HT-29 (cell line): ENCODE results near the gene RPS6KA4. TPM values are rescaled to one million over a fixed set of nuclear protein-coding genes. Genes with fewer than 3 reads are reported as not detected.
"Not testable (repeated sequence)": the region's sequence is repeated elsewhere in the genome, so short reads cannot be mapped to it uniquely, and the experiment has no call there.

Experiments
- DNase-seq: peaks from one replicate; pipeline ENCODE4 v3.0.0-alpha.2; 2015; ENCODE audit warnings: low spot score
- total RNA-seq: library from RNA; depleted of rRNA; stranded (reverse); fragments of >200 nt; shearing (Covaris generic); gene quantifications from 2 replicates; pipeline ENCODE4 v1.2.3, GENCODE V29; 2014; rRNA removed

RPS6KA4 gene
- 149 and 158 TPM in 2 replicates for total RNA-seq

DNA sequence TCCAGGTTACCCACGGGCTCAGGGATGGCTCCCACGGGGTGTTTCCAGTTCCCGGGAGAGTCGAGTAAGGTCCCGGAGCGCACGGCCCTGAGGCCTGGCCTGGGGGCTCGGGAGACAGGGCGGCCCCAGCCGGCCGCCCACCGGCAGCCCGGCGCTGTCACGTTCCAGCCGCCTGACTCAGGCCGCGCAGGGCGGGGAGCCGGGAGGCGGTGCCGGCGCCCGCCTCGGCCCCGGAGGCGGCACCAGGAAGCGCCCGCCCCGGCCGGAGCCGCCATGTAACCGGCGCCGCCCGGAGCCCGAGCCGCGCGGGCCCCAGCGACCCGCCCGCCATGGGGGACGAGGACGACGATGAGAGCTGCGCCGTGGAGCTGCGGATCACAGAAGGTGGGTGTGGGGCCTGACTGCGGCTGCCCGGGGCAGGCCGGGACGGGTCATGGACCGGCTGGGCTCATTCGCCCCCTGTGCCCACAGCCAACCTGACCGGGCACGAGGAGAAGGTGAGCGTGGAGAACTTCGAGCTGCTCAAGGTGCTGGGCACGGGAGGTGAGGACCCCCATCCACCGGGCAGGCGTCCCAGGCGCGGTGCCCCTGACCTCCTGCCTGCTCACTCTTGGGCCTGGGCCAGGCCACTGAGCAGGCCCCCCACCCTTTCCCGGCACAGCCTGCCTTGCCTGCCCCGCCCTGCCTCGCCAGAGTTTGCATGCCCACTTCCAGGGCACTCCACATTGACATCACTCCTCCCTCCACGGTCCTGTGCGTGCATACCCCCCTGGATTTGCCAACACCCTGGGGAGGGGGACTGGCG, at the start of gene RPS6KA4:
RPS6KA4 (plus strand) TSS at position 256 of the 805 bp plus-strand sequence; CDS start at position 330, 74 bp downstream.
- peak; percentile 84 for DNase-seq

DNA sequence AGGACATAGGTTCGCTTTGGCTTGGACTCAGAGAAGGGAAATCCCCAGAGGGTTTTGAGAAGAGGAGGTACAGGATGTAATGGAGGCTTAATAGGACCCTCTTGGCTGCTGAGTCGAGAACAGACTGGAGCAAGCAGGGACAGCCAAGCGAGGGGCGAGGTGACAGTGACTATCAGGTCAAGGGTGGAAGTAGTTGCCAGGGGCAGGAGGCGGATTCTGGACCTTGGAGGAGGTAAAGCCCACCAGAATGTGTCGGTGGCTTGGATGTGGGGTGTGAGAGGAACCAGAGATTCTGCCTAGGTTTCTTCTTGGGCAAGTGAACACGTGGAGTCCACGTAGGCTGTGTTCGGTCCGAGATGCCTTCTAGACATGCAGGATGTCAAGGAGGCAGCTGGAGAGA, 46.0 kb upstream of the RPS6KA4 start:
- no peak for DNase-seq

DNA sequence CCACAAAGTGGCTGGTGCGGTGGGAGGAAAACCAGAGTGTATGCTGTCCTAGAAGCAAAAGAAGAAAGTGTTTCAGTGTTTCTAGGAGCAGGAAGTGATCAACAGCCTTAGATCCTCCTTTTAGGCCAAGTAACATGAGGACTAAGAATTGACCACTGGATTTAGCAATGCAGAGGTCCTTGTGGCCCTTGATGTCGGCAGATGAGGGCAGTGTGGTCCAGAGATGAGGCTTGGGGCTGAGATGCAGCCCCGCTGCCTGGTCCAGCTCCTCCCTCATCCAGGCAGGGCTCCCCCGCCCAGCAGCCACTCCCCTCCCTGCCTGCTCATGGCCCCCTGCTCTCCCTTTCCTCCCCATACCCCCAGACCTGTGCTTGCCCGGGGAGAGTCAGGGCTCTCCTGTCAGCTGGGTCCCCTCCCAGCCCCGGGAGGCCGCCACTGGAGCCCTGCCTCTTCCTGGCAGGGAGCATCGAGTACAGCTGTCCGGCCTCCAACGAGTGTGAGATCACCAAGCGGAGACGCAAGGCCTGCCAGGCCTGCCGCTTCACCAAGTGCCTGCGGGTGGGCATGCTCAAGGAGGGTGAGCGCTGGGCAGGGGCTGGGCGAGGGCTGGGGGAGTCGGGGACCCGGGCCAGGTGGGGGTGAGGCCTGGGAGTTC, 45.3 kb upstream of the RPS6KA4 start:
- DNase-seq: no peak

DNA sequence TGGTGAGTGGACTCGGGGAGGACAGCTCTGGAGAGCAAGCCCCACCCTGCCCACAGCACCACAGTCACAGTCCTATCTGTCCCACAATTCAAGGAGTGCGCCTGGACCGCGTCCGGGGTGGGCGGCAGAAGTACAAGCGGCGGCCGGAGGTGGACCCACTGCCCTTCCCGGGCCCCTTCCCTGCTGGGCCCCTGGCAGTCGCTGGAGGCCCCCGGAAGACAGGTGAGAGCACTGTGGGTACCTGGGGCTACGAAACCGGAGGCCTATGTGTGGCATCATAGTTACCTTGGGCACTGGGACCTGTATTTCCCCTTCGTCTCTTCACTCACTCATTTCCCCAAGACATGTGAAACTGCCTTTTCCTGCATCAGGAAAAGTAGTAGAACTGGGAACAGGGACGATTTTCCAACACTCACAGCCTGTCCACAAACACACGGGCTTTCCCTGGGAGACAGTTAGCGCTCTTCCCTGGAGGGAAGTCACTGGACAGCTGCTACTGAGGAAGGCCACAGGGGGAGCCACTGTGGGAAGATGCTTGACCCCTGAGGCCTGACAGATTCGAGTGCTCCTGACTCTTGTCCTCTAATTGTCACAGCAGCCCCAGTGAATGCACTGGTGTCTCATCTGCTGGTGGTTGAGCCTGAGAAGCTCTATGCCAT, 44.7 kb upstream of the RPS6KA4 start:
- no peak for DNase-seq

DNA sequence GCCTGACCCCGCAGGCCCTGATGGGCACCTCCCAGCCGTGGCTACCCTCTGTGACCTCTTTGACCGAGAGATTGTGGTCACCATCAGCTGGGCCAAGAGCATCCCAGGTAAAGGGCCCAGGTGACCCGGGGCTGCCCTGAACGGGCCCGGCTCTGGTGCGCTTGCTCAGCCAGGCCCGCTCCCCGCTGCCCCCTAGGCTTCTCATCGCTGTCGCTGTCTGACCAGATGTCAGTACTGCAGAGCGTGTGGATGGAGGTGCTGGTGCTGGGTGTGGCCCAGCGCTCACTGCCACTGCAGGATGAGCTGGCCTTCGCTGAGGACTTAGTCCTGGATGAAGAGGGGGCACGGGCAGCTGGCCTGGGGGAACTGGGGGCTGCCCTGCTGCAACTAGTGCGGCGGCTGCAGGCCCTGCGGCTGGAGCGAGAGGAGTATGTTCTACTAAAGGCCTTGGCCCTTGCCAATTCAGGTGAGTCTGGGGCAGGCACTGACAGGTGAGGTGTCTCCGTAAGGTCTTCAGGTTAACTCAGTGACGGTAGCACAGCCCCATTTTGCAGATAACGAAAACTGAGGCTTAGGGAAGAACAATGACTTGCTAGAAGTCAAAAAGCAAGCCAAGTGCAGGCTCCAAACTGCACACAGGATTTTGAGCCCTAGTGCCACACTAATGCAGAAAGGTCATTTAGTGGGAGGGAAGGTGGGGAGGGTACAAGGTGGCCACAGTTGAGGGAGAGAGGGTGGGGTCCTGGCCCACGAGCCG, 44.0 kb upstream of the RPS6KA4 start:
- DNase-seq: no peak

DNA sequence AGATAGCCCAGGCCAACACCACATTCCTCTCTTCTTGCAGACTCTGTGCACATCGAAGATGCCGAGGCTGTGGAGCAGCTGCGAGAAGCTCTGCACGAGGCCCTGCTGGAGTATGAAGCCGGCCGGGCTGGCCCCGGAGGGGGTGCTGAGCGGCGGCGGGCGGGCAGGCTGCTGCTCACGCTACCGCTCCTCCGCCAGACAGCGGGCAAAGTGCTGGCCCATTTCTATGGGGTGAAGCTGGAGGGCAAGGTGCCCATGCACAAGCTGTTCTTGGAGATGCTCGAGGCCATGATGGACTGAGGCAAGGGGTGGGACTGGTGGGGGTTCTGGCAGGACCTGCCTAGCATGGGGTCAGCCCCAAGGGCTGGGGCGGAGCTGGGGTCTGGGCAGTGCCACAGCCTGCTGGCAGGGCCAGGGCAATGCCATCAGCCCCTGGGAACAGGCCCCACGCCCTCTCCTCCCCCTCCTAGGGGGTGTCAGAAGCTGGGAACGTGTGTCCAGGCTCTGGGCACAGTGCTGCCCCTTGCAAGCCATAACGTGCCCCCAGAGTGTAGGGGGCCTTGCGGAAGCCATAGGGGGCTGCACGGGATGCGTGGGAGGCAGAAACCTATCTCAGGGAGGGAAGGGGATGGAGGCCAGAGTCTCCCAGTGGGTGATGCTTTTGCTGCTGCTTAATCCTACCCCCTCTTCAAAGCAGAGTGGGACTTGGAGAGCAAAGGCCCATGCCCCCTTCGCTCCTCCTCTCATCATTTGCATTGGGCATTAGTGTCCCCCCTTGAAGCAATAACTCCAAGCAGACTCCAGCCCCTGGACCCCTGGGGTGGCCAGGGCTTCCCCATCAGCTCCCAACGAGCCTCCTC, 43.1 kb upstream of the RPS6KA4 start:
- DNase-seq: not testable (repeated sequence)

DNA sequence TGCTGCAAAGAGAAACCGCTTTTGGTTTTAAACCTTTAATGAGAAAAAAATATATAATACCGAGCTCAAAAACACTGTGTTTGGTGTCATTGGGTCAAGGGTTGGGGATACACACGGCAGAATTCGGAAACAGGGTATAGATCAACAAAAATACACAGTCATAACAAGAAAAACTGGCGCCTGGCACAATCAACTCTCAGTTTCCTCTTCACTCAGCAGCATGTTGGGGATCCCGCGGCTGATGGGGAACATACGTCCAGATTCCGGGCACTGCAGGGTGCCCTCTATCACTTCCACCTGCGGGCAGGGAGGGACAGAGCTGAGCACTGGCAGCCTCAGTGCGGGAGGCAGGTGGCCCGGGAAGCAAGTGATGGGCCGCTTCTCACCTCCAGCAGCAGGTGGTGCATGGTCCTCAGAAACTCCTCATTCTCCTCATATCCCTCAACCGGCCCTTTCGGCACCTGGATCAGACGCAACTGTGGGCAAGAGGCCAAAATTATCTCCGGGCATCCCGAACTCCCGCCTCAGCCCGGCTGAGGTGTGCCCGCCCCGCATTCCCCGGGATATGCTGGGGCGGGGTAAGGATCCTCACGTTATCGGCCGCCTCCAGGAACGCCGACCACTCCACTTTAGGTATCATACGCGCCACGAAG, 42.2 kb upstream of the RPS6KA4 start:
- DNase-seq: peak; percentile 91

DNA sequence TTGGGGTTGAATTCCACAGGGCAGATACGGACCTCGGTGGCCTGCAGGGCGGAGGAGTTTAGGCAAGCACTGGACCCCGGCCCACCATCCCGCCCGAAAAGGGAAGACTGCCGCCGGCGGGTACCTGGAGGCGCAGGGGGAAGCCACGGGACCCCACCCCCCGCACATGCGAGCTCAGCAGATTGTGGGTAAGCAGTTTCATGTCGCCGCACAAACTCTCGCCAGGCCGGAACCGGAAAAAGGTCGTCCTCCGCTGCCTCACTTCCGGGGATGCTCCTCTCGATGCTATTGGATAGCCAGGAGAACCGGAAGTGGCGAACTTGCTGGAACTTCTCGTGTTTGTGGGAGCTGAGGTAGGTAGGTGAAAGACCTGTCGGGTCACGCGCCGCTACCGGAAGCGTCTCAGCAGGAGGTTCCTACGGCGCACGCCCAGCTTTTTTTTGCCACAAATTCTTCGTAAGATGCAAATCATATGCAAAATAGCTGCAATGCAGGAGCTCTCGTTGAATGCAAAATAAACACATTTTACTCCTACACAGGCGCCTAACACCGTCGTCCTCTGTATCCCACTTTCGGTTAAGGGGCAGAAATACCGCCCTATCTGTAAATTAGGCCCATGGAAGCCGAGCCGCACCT, 41.5 kb upstream of the RPS6KA4 start, which contains the start of gene TRMT112:
TRMT112 (minus strand) TSS at position 235 of the 636 bp plus-strand sequence; CDS start at position 202, 33 bp downstream.
- DNase-seq: peak; percentile 100

DNA sequence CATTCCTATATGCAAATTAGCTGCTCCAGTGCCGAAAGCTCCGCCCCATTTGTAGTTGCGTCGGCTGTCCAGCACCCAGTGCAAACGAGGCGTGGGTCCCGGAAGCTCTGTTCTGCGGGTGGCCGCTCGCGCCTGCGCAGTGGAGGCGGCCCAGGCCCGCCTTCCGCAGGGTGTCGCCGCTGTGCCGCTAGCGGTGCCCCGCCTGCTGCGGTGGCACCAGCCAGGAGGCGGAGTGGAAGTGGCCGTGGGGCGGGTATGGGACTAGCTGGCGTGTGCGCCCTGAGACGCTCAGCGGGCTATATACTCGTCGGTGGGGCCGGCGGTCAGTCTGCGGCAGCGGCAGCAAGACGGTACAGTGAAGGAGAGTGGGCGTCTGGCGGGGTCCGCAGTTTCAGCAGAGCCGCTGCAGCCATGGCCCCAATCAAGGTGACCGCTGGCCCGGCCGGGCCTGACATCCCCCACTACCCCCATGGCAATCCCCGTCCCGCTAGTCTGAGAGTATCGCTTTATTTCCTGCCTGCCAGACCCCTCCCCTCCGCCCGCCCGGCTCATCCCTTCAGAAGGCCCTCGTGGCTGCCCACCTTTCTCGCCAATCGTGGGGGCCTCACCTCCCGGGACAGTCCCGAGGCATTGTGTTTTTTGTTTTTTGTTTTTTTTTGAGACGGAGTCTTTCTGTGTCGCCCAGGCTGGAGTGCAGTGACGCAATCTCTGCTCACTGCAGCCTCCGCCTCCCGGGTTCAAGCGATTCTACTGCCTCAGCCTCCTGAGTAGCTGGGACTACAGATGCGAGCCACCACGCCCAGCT, 40.8 kb upstream of the RPS6KA4 start, which contains the start of gene PRDX5:
PRDX5 (plus strand) TSS at position 161 of the 805 bp plus-strand sequence; CDS start at position 256, 95 bp downstream.
- peak; percentile 99 for DNase-seq

DNA sequence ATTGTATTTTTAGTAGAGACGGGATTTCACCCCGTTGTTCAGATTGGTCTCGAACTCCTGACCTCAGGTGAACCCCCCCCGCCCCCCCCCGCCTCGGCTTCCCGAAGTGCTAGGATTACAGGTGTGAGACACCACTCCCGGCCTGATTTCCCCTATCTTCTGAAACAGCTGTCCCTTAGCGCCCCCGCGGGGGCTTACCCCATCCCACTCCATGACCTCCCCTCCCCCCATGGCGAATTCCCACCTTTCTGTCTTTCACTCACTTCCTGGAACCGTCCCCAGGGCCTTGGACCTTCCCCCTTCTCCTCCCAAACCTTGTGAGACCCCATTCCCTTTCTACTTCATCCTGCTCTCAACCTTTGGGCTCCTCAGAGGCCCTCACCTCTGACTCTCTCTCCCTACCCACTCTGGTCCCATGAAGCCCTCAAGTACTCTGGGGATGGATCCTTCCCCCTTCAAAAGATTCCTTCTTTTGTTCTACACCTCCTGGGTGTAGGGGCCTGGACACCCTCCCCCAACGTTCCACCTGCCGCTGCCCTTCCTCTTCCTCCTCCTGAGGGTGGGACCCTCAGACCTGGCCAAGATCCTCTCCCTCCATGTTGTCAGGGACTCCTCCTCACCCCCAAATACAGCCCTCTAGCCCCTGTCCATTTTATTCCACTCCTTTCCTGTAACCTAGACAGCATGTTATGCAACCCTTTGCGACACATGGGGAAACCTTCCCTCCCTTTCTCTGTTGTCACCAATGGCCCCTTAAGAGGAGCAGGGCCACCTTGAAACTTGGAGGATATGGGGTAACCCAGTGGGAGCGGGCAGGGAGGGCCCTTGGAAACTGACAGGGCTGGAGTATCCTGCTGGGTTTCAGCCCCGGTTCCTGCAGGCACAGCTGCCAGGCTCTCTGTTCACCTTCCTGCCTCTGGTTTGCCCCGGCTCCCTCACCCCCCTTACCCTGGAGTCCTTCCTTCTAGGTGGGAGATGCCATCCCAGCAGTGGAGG, 39.9 kb upstream of the RPS6KA4 start:
- no peak for DNase-seq

DNA sequence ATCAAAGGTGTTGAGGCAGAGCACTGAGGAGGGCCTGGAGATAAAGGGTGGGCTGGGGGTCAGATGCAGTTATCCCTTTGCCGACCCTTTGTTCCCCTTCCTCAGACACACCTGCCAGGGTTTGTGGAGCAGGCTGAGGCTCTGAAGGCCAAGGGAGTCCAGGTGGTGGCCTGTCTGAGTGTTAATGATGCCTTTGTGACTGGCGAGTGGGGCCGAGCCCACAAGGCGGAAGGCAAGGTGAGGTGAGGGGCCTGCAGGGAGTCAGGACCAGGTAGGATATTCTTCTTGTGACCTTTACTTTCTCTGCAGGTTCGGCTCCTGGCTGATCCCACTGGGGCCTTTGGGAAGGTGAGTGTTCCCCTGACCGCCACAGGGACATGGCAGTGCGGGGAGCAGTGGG, 38.4 kb upstream of the RPS6KA4 start:
- DNase-seq: no peak

DNA sequence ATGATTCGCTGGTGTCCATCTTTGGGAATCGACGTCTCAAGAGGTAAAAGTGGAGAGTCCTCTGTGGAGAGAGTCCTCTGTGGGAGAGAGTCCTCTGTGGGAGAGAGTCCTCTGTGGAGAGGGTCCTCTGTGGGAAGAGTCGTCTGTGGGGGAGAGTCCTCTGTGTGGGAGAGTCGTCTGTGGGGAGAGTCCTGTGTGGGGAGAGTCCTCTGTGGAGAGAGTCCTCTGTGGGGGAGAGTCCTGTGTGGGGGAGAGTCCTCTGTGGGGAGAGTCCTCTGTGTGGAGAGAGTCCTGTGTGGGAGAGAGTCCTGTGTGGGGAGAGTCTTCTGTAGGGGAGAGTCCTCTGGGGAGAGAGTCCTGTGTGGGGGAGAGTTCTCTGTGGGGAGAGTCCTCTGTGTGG, 37.9 kb upstream of the RPS6KA4 start:
- no peak for DNase-seq

DNA sequence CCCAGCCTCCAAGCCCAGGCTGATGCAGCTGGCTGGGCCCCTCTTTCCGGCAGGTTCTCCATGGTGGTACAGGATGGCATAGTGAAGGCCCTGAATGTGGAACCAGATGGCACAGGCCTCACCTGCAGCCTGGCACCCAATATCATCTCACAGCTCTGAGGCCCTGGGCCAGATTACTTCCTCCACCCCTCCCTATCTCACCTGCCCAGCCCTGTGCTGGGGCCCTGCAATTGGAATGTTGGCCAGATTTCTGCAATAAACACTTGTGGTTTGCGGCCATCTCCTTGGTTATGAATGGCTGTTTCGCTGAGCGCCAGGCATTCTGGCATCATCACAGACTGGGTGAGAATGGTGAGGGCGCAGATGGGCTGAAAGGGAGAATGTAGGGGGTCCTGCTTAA, 37.4 kb upstream of the RPS6KA4 start:
- peak; percentile 89 for DNase-seq

DNA sequence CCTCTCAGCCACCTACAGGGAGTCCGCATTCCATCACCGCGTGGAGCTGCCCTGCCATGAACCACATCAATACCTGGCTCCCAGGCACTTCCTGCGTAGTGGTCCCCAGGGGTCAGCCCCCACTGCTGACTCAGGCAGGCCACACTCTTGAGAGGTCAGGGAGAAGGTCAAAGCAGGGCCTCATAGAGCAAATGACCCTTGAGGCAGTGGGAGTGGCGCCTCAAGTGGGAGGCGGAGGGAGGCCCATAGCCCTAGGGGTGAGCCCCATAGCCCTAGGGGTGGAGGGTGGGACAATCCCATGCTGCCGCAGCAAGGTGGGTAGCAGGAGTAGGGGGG, 36.1 kb upstream of the RPS6KA4 start:
- DNase-seq: no peak

DNA sequence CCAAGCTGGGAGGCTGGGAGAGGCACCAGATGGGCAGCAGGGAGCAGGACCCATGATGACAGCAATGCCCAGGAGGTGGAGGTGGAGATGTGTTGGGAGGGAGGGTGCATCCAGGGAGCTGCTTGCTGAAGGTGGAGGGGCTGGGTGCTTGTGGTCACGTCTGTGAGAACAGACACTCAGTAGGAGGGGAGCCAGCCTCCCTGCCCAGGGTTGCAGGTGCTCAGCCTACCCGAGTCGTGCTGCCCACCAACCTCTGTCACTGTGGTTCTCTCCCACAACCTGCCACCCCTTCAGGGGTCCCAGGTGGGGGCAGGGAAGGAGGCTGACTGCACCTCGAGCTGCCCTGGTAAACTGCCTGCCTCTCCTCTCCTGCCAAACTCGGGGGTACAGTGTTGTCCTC, 35.6 kb upstream of the RPS6KA4 start:
- no peak for DNase-seq

DNA sequence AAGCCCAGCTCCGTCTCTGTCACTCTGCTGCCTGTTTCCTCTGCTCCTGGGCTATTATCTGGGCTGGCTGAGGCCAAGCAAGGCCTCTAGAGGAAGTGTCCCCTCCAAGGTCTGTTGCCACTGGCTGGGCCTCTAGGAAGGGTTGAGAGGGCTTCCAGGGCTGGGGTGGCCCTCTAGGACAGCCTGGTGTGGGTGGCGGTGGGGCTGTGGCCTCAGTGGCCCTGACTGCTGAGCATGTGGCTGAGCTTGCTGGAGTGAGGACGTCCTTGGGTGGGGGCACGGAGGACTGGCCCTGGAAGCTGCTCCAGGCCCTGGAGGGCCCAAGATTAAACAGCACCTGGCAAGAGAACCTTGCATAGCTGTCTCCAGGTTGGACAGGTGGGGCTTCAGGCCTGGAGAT, 35.0 kb upstream of the RPS6KA4 start:
- not testable (repeated sequence) for DNase-seq

DNA sequence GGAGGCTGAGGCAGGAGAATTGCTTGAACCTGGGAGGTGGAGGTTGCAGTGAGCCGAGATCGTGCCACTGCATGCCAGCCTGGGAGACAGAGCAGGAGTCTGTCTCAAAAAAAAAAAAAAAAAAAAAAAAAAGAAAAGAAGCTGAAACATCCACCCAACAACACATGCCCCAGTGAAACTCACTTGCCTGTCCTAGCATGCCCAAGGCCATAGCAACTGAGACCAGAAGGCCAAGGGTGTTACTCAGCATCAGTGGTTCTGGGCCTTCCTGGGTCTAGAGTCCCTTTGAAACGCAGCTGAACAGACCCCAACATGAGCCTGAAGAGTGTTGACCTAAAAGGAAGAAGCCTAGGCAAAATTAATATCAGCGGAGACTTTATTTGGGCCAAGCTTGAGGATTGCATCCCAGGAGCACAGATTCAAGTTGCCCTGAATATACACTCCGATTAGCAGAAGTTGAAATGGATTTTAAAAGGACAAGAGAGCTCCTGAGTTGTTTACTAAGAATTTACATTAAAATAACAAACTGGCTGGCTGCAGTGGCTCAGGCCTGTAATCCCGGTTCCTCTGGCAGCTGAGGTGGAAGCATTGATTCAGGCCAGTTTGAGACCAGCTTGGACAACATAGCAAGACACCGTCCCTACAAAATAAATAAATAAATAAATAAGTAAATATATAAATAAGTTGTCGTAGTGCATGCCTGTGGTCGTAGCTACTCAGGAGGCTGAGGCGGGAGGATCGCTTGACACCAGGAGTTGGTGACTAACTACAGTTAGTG, 34.1 kb upstream of the RPS6KA4 start:
- DNase-seq: no peak
